Right cardiac atrium (tissue), 5 donors: ENCODE data around the gene TSHB. TPM values are rescaled to one million over a fixed set of nuclear protein-coding genes. Genes with fewer than 3 reads are reported as not detected.
"Not testable (repeated sequence)": the region's sequence is repeated elsewhere in the genome, so short reads cannot be mapped to it uniquely, and the experiment has no call there.

Source experiments
- ATAC-seq, 2 donors: fragments of 200-7000 bp; cut with Tn5 transposase; one replicate each; pipeline versions ENCODE4 v1.8.0 to v1.9.1; 2020; ENCODE audit warnings: moderate library complexity in 2 of 2, mild to moderate bottlenecking in 1 of 2
- DNase-seq, 3 donors: peaks; one replicate each; pipeline ENCODE4 v3.0.0-alpha.2; 2020
- H3K27ac ChIP-seq: one replicate; pipeline ENCODE4 v1.5.1; 2013; ENCODE audit warnings: mild to moderate bottlenecking, low read length, control low read depth, moderate library complexity
- H3K27me3 ChIP-seq: one replicate; pipeline ENCODE4 v1.6.1; 2013; ENCODE audit not compliant: control insufficient read depth, insufficient read depth
- H3K4me1 ChIP-seq: one replicate; pipeline ENCODE4 v1.6.1; 2013; ENCODE audit warnings: low read length; ENCODE audit not compliant: control insufficient read depth, insufficient read depth
- H3K4me3 ChIP-seq: one replicate; pipeline ENCODE4 v1.5.1; 2013; ENCODE audit warnings: low read length, control low read depth
- H3K9me3 ChIP-seq: one replicate; pipeline ENCODE4 v1.6.1; 2013; ENCODE audit warnings: low read length; ENCODE audit not compliant: control insufficient read depth
- WGBS: extraction: QIAGEN DNeasy Blood & Tissue Kit; methylation state at CpG from one replicate; pipeline ENCODE4 v1.1.7; 2013; 5-methylcytosine and 5-hydroxymethylcytosine counted together
- intact Hi-C, 4 donors: fragments of 100-400 bp; cut with DNase I; formaldehyde crosslinking; loops; one replicate each; pipeline versions ENCODE4 v1.11.0 to v1.14.0; 2022 to 2023
- long read RNA-seq, 4 donors: library from polyadenylated mRNA; unstranded; transcript quantifications; one replicate each; pipeline ENCODE4 v2.0.0, GENCODE V29; 2020 to 2021
- polyA plus RNA-seq: library from polyadenylated mRNA; stranded (reverse); fragments of 200-250 nt; gene quantifications from one replicate; pipeline ENCODE4 v1.2.3, GENCODE V29; 2013
- total RNA-seq, 4 donors: library from RNA; stranded (reverse); fragmentation: NEBNext Ultra II Directional; extraction: Animal tissue kit (Norgen Biotek cat#: 25700); gene quantifications; one replicate each; pipeline ENCODE4 v1.2.1, GENCODE V29; 2021
- donor health status: healthy with polysubstance abuse.
- donor health status: DM: no; HTN: yes; CAD: no.
- donor health status: DM: no; HTN: no; CAD: no.
- donor health status: DM: no; HTN: yes; CAD: no; lungs with severe emphysema.
- donor health status: DM: yes; HTN: yes; CAD: no.

The TSHB gene
- total RNA-seq (not detected), polyA plus RNA-seq (not detected)
- long read RNA-seq, donor 1: 0 reads
- long read RNA-seq, donor 2: 0 reads
- long read RNA-seq, donor 3: 0 reads
- long read RNA-seq, donor 4: 0 reads

GRCh38 chr1:115029526-115029925 lies at the start of gene TSHB:
Gene TSHB (plus strand): TSS chr1:115029826. CDS start chr1:115033363, 3,537 bp downstream.
- intact Hi-C loops: no loop called here
- no peak within 1 kb of the TSS for H3K27ac ChIP-seq
- ATAC-seq (no peak), DNase-seq (no peak)
- no peak within 1 kb of the TSS for H3K4me3 ChIP-seq
- H3K27me3 ChIP-seq: no peaks in the 10 kb centered on the region
- H3K9me3 ChIP-seq: no peaks in the 10 kb centered on the region
- no peaks in the 10 kb centered on the region for H3K4me1 ChIP-seq

- H3K9me3 ChIP-seq: peaks cover 1% of the 10 kb centered on the region
- 0% methylated on average over 1 of the region's 1 CpG for WGBS
- intact Hi-C loops: loop anchor here in 1 of 4 donors (5.0 kb wide), 1 partner anchor 615 kb away; no protein-coding TSS in a partner anchor
- H3K4me3 ChIP-seq: no peak overlapping the region
- H3K27me3 ChIP-seq: no peaks in the 10 kb centered on the region
- no peaks in the 10 kb centered on the region for H3K4me1 ChIP-seq
- H3K27ac ChIP-seq: no peak overlapping the region
- ATAC-seq (no peak), DNase-seq (no peak)
Measured at GRCh38 chr1:114982251-114982650, 47.4 kb upstream of the TSHB start.

GRCh38 chr1:114986286-114986685 lies 43.3 kb upstream of the TSHB start:
- intact Hi-C loops: no loop called here
- ATAC-seq: no peak

GRCh38 chr1:114988095-114988494 lies 41.5 kb upstream of the TSHB start:
- 76% methylated on average over 1 of the region's 1 CpG for WGBS
- intact Hi-C loops: no loop called here
- no peak overlapping the region for H3K27ac ChIP-seq

More at GRCh38 chr1:114986286-114986685, 43.3 kb upstream of the TSHB start:
- Histone ChIP-seq H3K4me1 (no peaks in the 10 kb centered on the region), H3K27ac (no peak overlapping the region), H3K9me3 (peaks cover 1% of the 10 kb centered on the region), H3K4me3 (no peak overlapping the region), H3K27me3 (no peaks in the 10 kb centered on the region)
- no peak for DNase-seq

GRCh38 chr1:114997510-114998289 lies 31.9 kb upstream of the TSHB start:
- intact Hi-C loops: no loop called here
- H3K27ac ChIP-seq: no peak overlapping the region
- no peaks in the 10 kb centered on the region for H3K9me3 ChIP-seq
- DNase-seq (no peak), ATAC-seq (no peak)
- H3K27me3 ChIP-seq: no peaks in the 10 kb centered on the region
- H3K4me1 ChIP-seq: no peaks in the 10 kb centered on the region
- no peak overlapping the region for H3K4me3 ChIP-seq

More at GRCh38 chr1:114988095-114988494, 41.5 kb upstream of the TSHB start:
- H3K4me3 ChIP-seq: no peak overlapping the region
- no peaks in the 10 kb centered on the region for H3K4me1 ChIP-seq
- DNase-seq: no peak
- H3K9me3 ChIP-seq: no peaks in the 10 kb centered on the region
- no peaks in the 10 kb centered on the region for H3K27me3 ChIP-seq
- ATAC-seq: no peak

GRCh38 chr1:115006191-115006590 lies 23.4 kb upstream of the TSHB start:
- ATAC-seq: no peak
- no peaks in the 10 kb centered on the region for H3K4me1 ChIP-seq
- H3K9me3 ChIP-seq: no peaks in the 10 kb centered on the region
- no peaks in the 10 kb centered on the region for H3K27me3 ChIP-seq
- H3K4me3 ChIP-seq: no peak overlapping the region
- intact Hi-C loops: no loop called here
- no peak for DNase-seq
- H3K27ac ChIP-seq: no peak overlapping the region
- WGBS: 82% methylated on average over 2 of the region's 2 CpGs

GRCh38 chr1:115012006-115012405 lies 17.6 kb upstream of the TSHB start:
- no peaks in the 10 kb centered on the region for H3K4me1 ChIP-seq
- intact Hi-C loops: no loop called here
- H3K4me3 ChIP-seq: no peak overlapping the region
- ATAC-seq: no peak
- WGBS: 87% methylated on average over 1 of the region's 1 CpG
- DNase-seq: no peak
- H3K27ac ChIP-seq: no peak overlapping the region
- H3K27me3 ChIP-seq: no peaks in the 10 kb centered on the region
- H3K9me3 ChIP-seq: no peaks in the 10 kb centered on the region

GRCh38 chr1:115012434-115012833 lies 17.2 kb upstream of the TSHB start:
- H3K9me3 ChIP-seq: no peaks in the 10 kb centered on the region
- intact Hi-C loops: no loop called here
- no peak overlapping the region for H3K4me3 ChIP-seq
- ATAC-seq (no peak), DNase-seq (no peak)
- WGBS: 70% methylated on average over 1 of the region's 1 CpG
- H3K4me1 ChIP-seq: no peaks in the 10 kb centered on the region
- no peaks in the 10 kb centered on the region for H3K27me3 ChIP-seq
- H3K27ac ChIP-seq: no peak overlapping the region

- intact Hi-C loops: no loop called here
- no peak overlapping the region for H3K27ac ChIP-seq
- ATAC-seq (no peak), DNase-seq (no peak)
- no peaks in the 10 kb centered on the region for H3K4me1 ChIP-seq
- no peak overlapping the region for H3K4me3 ChIP-seq
- WGBS: 83% methylated on average over 2 of the region's 2 CpGs
- no peaks in the 10 kb centered on the region for H3K27me3 ChIP-seq
- no peaks in the 10 kb centered on the region for H3K9me3 ChIP-seq
Measured at GRCh38 chr1:115013792-115014191, 15.8 kb upstream of the TSHB start.

GRCh38 chr1:115019549-115019948 lies 10.1 kb upstream of the TSHB start:
- DNase-seq, H3K27me3 ChIP-seq, H3K4me3 ChIP-seq, intact Hi-C loops, H3K4me1 ChIP-seq, H3K27ac ChIP-seq, H3K9me3 ChIP-seq, ATAC-seq: not testable (repeated sequence)
- 89% methylated on average over 9 of the region's 9 CpGs for whole genome bisulfite sequencing

GRCh38 chr1:115021145-115021544 lies 8.5 kb upstream of the TSHB start:
- H3K27ac ChIP-seq: no peak overlapping the region
- H3K4me3 ChIP-seq: no peak overlapping the region
- no peaks in the 10 kb centered on the region for H3K9me3 ChIP-seq
- no peaks in the 10 kb centered on the region for H3K4me1 ChIP-seq
- H3K27me3 ChIP-seq: no peaks in the 10 kb centered on the region
- ATAC-seq (no peak), DNase-seq (no peak)
- WGBS: 64% methylated on average over 1 of the region's 1 CpG
- intact Hi-C loops: no loop called here

GRCh38 chr1:115023593-115023992 lies 6.0 kb upstream of the TSHB start:
- H3K4me1 ChIP-seq: no peaks in the 10 kb centered on the region
- DNase-seq: no peak
- intact Hi-C loops: no loop called here
- H3K27ac ChIP-seq: no peak overlapping the region
- H3K4me3 ChIP-seq: no peak overlapping the region
- H3K27me3 ChIP-seq: no peaks in the 10 kb centered on the region
- no peaks in the 10 kb centered on the region for H3K9me3 ChIP-seq
- no peak for ATAC-seq
